HL-60 (cell line): ENCODE data around the gene TUBGCP6.

Experiments used
- CTCF ChIP-seq: IDR thresholded peaks from one replicate; pipeline ENCODE4 v1.5.1; 2011; ENCODE audit warnings: low read length, control low read depth, inconsistent platforms; ENCODE audit not compliant: insufficient read depth
- GABPA ChIP-seq: IDR thresholded peaks from 2 replicates; pipeline ENCODE4 v1.6.1; 2012; ENCODE audit warnings: low read depth
- POLR2AphosphoS5 ChIP-seq: IDR thresholded peaks from 2 replicates; pipeline ENCODE4 v1.6.1; 2012; ENCODE audit warnings: low read depth
- REST ChIP-seq: IDR thresholded peaks from 2 replicates; pipeline ENCODE4 v1.6.1; 2012; ENCODE audit warnings: low read depth; ENCODE audit not compliant: insufficient replicate concordance
- SPI1 ChIP-seq: IDR thresholded peaks from 2 replicates; pipeline ENCODE4 v1.6.1; 2012; ENCODE audit warnings: low read depth, mild to moderate bottlenecking, borderline replicate concordance

GRCh38 chr22:50246242-50247175 is 1.7 kb upstream of the TUBGCP6 start:
- TF ChIP-seq CTCF (no peak), REST (no peak), SPI1 (no peak), POLR2AphosphoS5 (no peak), GABPA (no peak)
